PC-9 (cell line): Measurements from ENCODE around the gene SUSD5.

Experiments
- CTCF ChIP-seq: fragments of 200-600 bp; sonication (generic); conservative IDR thresholded peaks from 2 replicates; pipeline ENCODE4 v1.6.1; 2017; ENCODE audit warnings: mixed run types, antibody characterized with exemption, mild to moderate bottlenecking, moderate library complexity
- EZH2 ChIP-seq: fragments of 200-600 bp; sonication (generic); IDR thresholded peaks from 2 replicates; pipeline ENCODE4 v1.8.0; 2017; ENCODE audit warnings: antibody characterized with exemption, low read depth

DNA sequence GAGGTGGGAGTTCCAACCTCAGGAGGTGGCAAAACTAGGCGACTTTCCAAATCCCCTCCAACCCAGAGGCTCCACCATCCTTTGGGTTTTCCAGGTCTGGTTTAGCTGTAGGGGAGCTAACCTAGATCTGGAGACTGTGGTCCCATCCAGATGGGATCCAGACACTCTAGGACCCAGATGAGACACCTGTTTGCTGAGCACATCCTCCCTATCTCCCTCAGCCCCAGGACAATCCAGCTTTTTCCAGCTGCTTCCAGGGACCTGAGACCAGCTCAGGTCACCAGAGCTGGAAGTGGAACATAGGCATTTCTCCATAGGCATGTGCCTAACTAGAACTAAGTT is 86.6 kb downstream of the SUSD5 start:
- no peak; the same call in 1 of the 2 replicates for TF ChIP-seq CTCF
- TF ChIP-seq EZH2: no peak
